ENCODE results near the gene RNF220.

- TF ChIP-seq GATA3 (IDR thresholded peaks at IDR 0.05; ENCODE audit: low read depth, low read length) = no peak
- no peak for TF ChIP-seq GATA2 (IDR thresholded peaks at IDR 0.05; ENCODE audit: low read depth, low read length)
Measured at GRCh38 chr1:44408632-44409602, 3.9 kb downstream of the RNF220 start.

Measured in SH-SY5Y (cell line).